GM10248 (cell line): ENCODE results near the gene SMAD3.

Source experiments
- CTCF ChIA-PET: fragments of 300-600 bp; sonication (Branson Sonifier 250); formaldehyde crosslinking; extraction: SDS; loops from one replicate; lab custom pipeline; 2021; ENCODE audit warnings: antibody characterized with exemption; lab: Yijun Ruan, JAX
- POLR2A ChIA-PET: fragments of 350-650 bp; sonication (Branson Sonifier 250); formaldehyde crosslinking; extraction: SDS; loops from one replicate; lab custom pipeline; 2020; ENCODE audit warnings: antibody characterized with exemption; lab: Yijun Ruan, JAX
- DNase-seq: peaks from one replicate; pipeline ENCODE4 v3.0.0; 2012; ENCODE audit errors: extremely low spot score
- CTCF ChIP-seq: IDR thresholded peaks from 2 replicates; pipeline ENCODE4 v1.5.1; 2012; ENCODE audit warnings: mild to moderate bottlenecking, low read depth; ENCODE audit errors: extremely low read depth, missing control alignments, control extremely low read depth

SMAD3 gene

GRCh38 chr15:67114046-67114445 lies 48.6 kb downstream of the SMAD3 start:
- no peak for DNase-seq
- POLR2A ChIA-PET = no interaction called here
- no peak for TF ChIP-seq CTCF
- CTCF ChIA-PET = interaction anchor here (0.7 kb wide), 1 partner anchor 16 kb away, joined by 3 read pairs; no protein-coding TSS in a partner anchor

DNA sequence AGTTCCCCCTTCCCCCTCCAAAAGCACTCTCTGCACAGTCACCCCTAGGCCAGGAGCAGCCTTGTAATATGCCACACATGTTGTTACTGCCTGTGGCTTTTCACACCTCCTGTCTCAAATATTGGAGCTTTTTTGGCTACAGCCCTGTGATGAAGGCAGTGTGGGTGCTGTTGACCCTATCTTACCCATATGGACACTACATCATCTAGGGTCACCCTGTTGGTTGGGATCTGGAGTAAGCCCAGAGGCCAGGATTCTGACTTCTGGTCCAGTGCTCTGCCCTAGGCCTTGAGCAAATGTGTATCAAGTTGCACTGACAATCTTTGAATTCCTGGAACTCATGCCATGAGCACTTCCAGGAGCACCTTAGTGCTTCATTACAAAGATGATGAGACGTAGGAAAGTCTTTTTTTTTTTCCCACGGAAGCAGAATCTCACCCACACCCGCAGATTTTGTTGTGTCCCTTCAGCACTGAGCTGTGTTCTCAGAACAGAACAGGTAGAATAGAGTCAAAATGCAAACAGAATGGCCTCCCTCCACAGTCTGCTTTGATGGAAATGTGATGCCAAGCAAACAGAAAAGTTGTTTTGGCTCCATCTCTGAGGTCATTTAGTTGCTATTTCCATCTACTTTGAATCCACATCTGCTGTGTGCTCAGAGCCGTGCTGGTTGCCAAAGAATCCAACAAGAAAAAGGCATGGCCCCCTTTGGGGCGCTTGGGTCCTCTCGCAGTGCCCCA lies 49.6 kb downstream of the SMAD3 start:
- ChIA-PET POLR2A (no interaction called here), CTCF (interaction anchor here (0.9 kb wide), 1 partner anchor 13 kb away, joined by 3 read pairs; no protein-coding TSS in a partner anchor)
- TF ChIP-seq CTCF = no peak
- DNase-seq = no peak

DNA sequence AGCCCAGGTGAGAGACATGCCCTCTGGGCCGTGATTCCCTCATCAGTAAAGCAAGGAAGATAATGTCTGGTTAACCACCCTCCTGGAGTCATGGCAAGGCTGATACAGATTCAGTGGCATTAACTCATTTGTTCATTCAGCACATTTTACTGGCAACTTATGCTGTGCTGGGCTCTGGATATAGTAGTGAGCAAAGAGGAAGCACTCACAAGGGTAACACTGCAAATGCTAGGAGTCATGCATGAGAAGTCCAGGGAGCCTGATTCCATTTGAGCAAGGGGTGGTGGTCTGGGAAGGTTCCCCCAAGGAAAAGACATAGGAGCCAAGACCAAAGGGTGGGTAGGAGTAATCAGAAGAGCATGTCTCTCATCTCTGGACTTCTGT lies 50.2 kb downstream of the SMAD3 start:
- CTCF ChIA-PET = interaction anchor here (0.9 to 2.1 kb wide), 5 partner anchors 11 to 22 kb away, joined by 3 to 14 read pairs (median 4); no protein-coding TSS in a partner anchor
- TF ChIP-seq CTCF = no peak
- no peak for DNase-seq
- POLR2A ChIA-PET = no interaction called here

DNA sequence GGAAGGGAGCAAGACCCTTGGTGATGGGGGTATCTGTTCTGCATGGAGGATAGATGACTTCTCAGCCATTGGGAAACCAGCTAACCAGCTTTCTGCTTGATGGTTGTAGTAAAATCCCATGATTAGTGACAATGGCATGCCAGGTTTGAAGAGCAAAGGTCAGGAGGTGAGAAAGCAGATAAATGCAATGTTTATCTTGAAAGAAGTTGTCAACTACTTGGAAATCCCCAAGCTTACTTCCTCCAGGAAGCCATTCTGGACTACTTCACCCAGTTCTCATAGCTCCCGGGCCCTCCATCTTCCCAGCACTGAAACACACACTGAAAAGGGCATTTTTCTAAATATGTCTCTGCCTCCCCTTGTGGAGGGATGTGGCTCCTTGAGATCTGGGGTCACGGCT lies 51.3 kb downstream of the SMAD3 start:
- no peak for TF ChIP-seq CTCF
- ChIA-PET POLR2A (no interaction called here), CTCF (interaction anchor here (0.8 to 2.1 kb wide), 9 partner anchors 10 to 170 kb away, joined by 3 to 14 read pairs (median 4); no protein-coding TSS in a partner anchor)
- no peak for DNase-seq

- DNase-seq = no peak
- TF ChIP-seq CTCF = no peak
- ChIA-PET CTCF (interaction anchor here (0.8 to 2.1 kb wide), 7 partner anchors 11 to 171 kb away, joined by 3 to 14 read pairs (median 5); no protein-coding TSS in a partner anchor), POLR2A (no interaction called here)
Observed at GRCh38 chr15:67117370-67117769, 52.0 kb downstream of the SMAD3 start.

GRCh38 chr15:67118808-67119207 lies 53.4 kb downstream of the SMAD3 start:
- TF ChIP-seq CTCF = no peak
- DNase-seq = no peak
- ChIA-PET POLR2A (interaction anchor here (0.5 kb wide), 1 partner anchor 33 kb away, joined by 3 read pairs; no protein-coding TSS in a partner anchor), CTCF (interaction anchor here (1.3 to 3.7 kb wide), 3 partner anchors 9 to 31 kb away, joined by 3 to 10 read pairs (median 7); no protein-coding TSS in a partner anchor)
